Astrocyte (in vitro differentiated cells and primary cell): ENCODE results near the gene KCNJ5. TPM values are rescaled to one million over a fixed set of nuclear protein-coding genes. Genes with fewer than 3 reads are reported as not detected.

Source experiments
- DNase-seq: peaks from one replicate; pipeline ENCODE4 v3.0.0-alpha.2; 2010; ENCODE audit warnings: low read depth
- FAIRE-seq: peaks from 2 replicates; lab custom pipeline; 2011; peaks lifted over from hg19 to GRCh38; lab: Jason Lieb, UNC
- H2AFZ ChIP-seq: 2 replicates; pipeline ENCODE4 v1.6.0; 2012; ENCODE audit warnings: low read depth, low read length, inconsistent platforms
- H3K27ac ChIP-seq: 2 replicates; pipeline ENCODE4 v1.5.1; 2011; ENCODE audit warnings: low read depth, low read length, inconsistent platforms
- H3K27me3 ChIP-seq: 2 replicates; pipeline ENCODE4 v1.6.0; 2011; ENCODE audit warnings: low read length, inconsistent platforms; ENCODE audit not compliant: insufficient read depth
- H3K36me3 ChIP-seq: 2 replicates; pipeline ENCODE4 v1.5.1; 2011; ENCODE audit warnings: low read length, inconsistent platforms; ENCODE audit not compliant: insufficient read depth
- H3K4me1 ChIP-seq: 2 replicates; pipeline ENCODE4 v1.5.1; 2011; ENCODE audit warnings: low read length, inconsistent platforms; ENCODE audit not compliant: insufficient read depth
- H3K4me2 ChIP-seq: 2 replicates; pipeline ENCODE4 v1.6.0; 2012; ENCODE audit warnings: low read length, inconsistent platforms
- H3K4me3 ChIP-seq: 2 replicates; pipeline ENCODE4 v1.5.1; 2011; ENCODE audit warnings: low read depth, mild to moderate bottlenecking, low read length, inconsistent platforms; ENCODE audit not compliant: insufficient read depth
- H3K79me2 ChIP-seq: 2 replicates; pipeline ENCODE4 v1.6.0; 2012; ENCODE audit warnings: mild to moderate bottlenecking, low read length, inconsistent platforms; ENCODE audit not compliant: insufficient read depth
- H3K9ac ChIP-seq: 2 replicates; pipeline ENCODE4 v1.6.0; 2012; ENCODE audit warnings: mild to moderate bottlenecking, low read length, inconsistent platforms
- H3K9me3 ChIP-seq: 2 replicates; pipeline ENCODE4 v1.5.1; 2012; ENCODE audit warnings: low read depth, mild to moderate bottlenecking, low read length, inconsistent platforms; ENCODE audit not compliant: insufficient read depth
- H4K20me1 ChIP-seq: 2 replicates; pipeline ENCODE4 v1.6.0; 2012; ENCODE audit warnings: low read length, inconsistent platforms; ENCODE audit not compliant: insufficient read depth
- H3K27ac Mint-ChIP-seq: one replicate; pipeline ENCODE4 v1.8.0; 2021; ENCODE audit warnings: mild to moderate bottlenecking, mixed read lengths; ENCODE audit not compliant: unreplicated experiment
- H3K27me3 Mint-ChIP-seq: one replicate; pipeline ENCODE4 v1.8.0; 2021; ENCODE audit warnings: low read depth, mixed read lengths; ENCODE audit not compliant: unreplicated experiment
- H3K36me3 Mint-ChIP-seq: one replicate; pipeline ENCODE4 v1.8.0; 2021; ENCODE audit warnings: low read depth, mixed read lengths; ENCODE audit not compliant: unreplicated experiment
- H3K4me1 Mint-ChIP-seq: one replicate; pipeline ENCODE4 v1.8.0; 2021; ENCODE audit warnings: low read depth, mixed read lengths; ENCODE audit not compliant: unreplicated experiment
- H3K4me3 Mint-ChIP-seq: one replicate; pipeline ENCODE4 v1.8.0; 2021; ENCODE audit warnings: mild to moderate bottlenecking, moderate library complexity, mixed read lengths; ENCODE audit not compliant: unreplicated experiment
- H3K9me3 Mint-ChIP-seq: one replicate; pipeline ENCODE4 v1.8.0; 2021; ENCODE audit warnings: mild to moderate bottlenecking, mixed read lengths; ENCODE audit not compliant: unreplicated experiment
- EZH2 ChIP-seq: IDR thresholded peaks from 2 replicates; pipeline ENCODE4 v1.6.1; 2012; ENCODE audit warnings: mild to moderate bottlenecking, low read length, inconsistent platforms; ENCODE audit not compliant: insufficient read depth
- total RNA-seq: library from RNA; stranded (reverse); gene quantifications from 2 replicates; pipeline ENCODE4 v1.2.1, GENCODE V29; 2021
- TF ChIP-seq, protein P1 (sequence below): IDR thresholded peaks from 2 replicates; pipeline ENCODE4 v1.5.1; 2011; ENCODE audit warnings: low read depth, mild to moderate bottlenecking, inconsistent platforms, low read length, moderate library complexity; ENCODE audit not compliant: insufficient read depth

The KCNJ5 gene
- total RNA-seq, 1 donor from 2014 or later, result 1.4 TPM

GRCh38 chr11:128924104-128924503 lies 32.9 kb downstream of the KCNJ5 start:
- no peak for DNase-seq
- Mint-ChIP-seq H3K4me3 (no peak overlapping the region), H3K36me3 (peaks cover 5% of the 10 kb centered on the region), H3K4me1 (peaks cover 8% of the 10 kb centered on the region), H3K27me3 (peaks cover 52% of the 10 kb centered on the region), H3K27ac (no peak overlapping the region), H3K9me3 (peaks cover 2% of the 10 kb centered on the region)
- no peak for FAIRE-seq
- Histone ChIP-seq H3K27me3 (peaks cover 26% of the 10 kb centered on the region), H3K27ac (no peak overlapping the region), H3K4me1 (no peaks in the 10 kb centered on the region), H3K4me2 (no peak overlapping the region), H2AFZ (no peak overlapping the region), H3K36me3 (no peaks in the 10 kb centered on the region), H3K79me2 (no peaks in the 10 kb centered on the region), H3K4me3 (no peak overlapping the region), H4K20me1 (no peaks in the 10 kb centered on the region), H3K9ac (no peak overlapping the region), H3K9me3 (no peaks in the 10 kb centered on the region)
- TF ChIP-seq, protein P1, sequence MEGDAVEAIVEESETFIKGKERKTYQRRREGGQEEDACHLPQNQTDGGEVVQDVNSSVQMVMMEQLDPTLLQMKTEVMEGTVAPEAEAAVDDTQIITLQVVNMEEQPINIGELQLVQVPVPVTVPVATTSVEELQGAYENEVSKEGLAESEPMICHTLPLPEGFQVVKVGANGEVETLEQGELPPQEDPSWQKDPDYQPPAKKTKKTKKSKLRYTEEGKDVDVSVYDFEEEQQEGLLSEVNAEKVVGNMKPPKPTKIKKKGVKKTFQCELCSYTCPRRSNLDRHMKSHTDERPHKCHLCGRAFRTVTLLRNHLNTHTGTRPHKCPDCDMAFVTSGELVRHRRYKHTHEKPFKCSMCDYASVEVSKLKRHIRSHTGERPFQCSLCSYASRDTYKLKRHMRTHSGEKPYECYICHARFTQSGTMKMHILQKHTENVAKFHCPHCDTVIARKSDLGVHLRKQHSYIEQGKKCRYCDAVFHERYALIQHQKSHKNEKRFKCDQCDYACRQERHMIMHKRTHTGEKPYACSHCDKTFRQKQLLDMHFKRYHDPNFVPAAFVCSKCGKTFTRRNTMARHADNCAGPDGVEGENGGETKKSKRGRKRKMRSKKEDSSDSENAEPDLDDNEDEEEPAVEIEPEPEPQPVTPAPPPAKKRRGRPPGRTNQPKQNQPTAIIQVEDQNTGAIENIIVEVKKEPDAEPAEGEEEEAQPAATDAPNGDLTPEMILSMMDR, result no peak
- no peak for TF ChIP-seq EZH2

GRCh38 chr11:128924510-128925249 lies 33.5 kb downstream of the KCNJ5 start:
- Mint-ChIP-seq H3K27ac (no peak overlapping the region), H3K27me3 (peaks cover 47% of the 10 kb centered on the region), H3K4me3 (no peak overlapping the region), H3K4me1 (peaks cover 13% of the 10 kb centered on the region), H3K9me3 (peaks cover 2% of the 10 kb centered on the region), H3K36me3 (peaks cover 5% of the 10 kb centered on the region)
- Histone ChIP-seq H3K4me3 (no peak overlapping the region), H3K9ac (no peak overlapping the region), H3K36me3 (no peaks in the 10 kb centered on the region), H3K79me2 (no peaks in the 10 kb centered on the region), H3K9me3 (no peaks in the 10 kb centered on the region), H3K4me1 (no peaks in the 10 kb centered on the region), H3K4me2 (no peak overlapping the region), H4K20me1 (no peaks in the 10 kb centered on the region), H3K27me3 (peaks cover 26% of the 10 kb centered on the region), H2AFZ (no peak overlapping the region), H3K27ac (no peak overlapping the region)
- FAIRE-seq (no peak), DNase-seq (no peak)
- no peak for TF ChIP-seq EZH2
- TF ChIP-seq, protein P1, result no peak

DNA sequence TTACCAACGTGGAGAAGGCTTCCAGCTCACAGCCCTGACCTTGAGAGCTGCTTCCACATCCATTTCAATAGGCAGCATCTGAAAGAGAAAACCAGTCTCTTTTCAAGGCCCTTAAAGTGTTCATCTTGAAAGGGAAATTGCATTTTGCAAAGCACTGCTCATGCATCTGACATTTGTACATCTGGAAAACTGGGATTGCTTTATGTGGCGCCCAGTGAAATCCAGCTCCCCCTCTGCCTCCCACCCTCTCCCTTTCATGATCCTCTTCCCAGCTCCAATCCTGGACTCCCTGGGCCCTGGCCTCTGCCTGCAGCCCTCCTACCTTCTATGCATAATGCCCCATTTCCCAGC lies 34.1 kb downstream of the KCNJ5 start:
- FAIRE-seq (no peak), DNase-seq (no peak)
- no peaks in the 10 kb centered on the region for H3K36me3 ChIP-seq
- H3K9ac ChIP-seq, result no peak overlapping the region
- no peak overlapping the region for H3K4me3 ChIP-seq
- peaks cover 2% of the 10 kb centered on the region for H3K9me3 Mint-ChIP-seq
- TF ChIP-seq EZH2, result no peak
- TF ChIP-seq, protein P1, result no peak
- peaks cover 41% of the 10 kb centered on the region for H3K27me3 Mint-ChIP-seq
- H2AFZ ChIP-seq, result no peak overlapping the region
- H3K4me3 Mint-ChIP-seq, result no peak overlapping the region
- H3K36me3 Mint-ChIP-seq, result peaks cover 5% of the 10 kb centered on the region
- no peaks in the 10 kb centered on the region for H3K9me3 ChIP-seq
- H3K4me1 ChIP-seq, result no peaks in the 10 kb centered on the region
- H3K79me2 ChIP-seq, result no peaks in the 10 kb centered on the region
- H4K20me1 ChIP-seq, result no peaks in the 10 kb centered on the region
- H3K27ac ChIP-seq, result no peak overlapping the region
- H3K4me2 ChIP-seq, result no peak overlapping the region
- H3K4me1 Mint-ChIP-seq, result peaks cover 18% of the 10 kb centered on the region
- peak overlapping the region; percentile 12 for H3K27ac Mint-ChIP-seq
- H3K27me3 ChIP-seq, result peaks cover 25% of the 10 kb centered on the region
